GM12872 (cell line): Measurements from ENCODE around the gene KCNK2.

Experiments
- CTCF ChIP-seq: IDR thresholded peaks from 3 replicates; pipeline ENCODE4 v1.5.1; 2011; ENCODE audit warnings: low read depth, mild to moderate bottlenecking, low read length, moderate library complexity; ENCODE audit not compliant: insufficient read depth

The KCNK2 gene

GRCh38 chr1:215115760-215116159 is 33.2 kb downstream of the KCNK2 start:
- TF ChIP-seq CTCF = no peak

- no peak for TF ChIP-seq CTCF
Measured at GRCh38 chr1:215118081-215118480, 35.5 kb downstream of the KCNK2 start.

DNA sequence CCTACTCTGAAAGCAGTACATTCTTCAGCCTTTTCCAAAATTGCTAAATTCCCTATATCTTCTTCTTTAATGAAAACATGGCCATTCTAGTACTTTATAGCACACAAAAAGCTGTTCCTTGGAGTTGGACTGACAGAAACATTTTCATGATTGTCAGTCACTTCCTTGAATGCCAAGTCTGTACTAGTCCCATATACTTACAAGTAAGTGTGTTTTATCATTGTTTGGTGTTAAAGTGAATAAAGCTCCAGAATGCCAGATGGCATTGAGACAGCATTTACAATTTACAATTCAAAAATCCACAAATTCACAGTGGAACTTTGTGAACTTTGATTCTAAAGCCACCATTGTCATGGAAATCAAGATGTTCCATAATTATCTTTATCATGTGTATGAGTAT is 36.5 kb downstream of the KCNK2 start:
- no peak for TF ChIP-seq CTCF

DNA sequence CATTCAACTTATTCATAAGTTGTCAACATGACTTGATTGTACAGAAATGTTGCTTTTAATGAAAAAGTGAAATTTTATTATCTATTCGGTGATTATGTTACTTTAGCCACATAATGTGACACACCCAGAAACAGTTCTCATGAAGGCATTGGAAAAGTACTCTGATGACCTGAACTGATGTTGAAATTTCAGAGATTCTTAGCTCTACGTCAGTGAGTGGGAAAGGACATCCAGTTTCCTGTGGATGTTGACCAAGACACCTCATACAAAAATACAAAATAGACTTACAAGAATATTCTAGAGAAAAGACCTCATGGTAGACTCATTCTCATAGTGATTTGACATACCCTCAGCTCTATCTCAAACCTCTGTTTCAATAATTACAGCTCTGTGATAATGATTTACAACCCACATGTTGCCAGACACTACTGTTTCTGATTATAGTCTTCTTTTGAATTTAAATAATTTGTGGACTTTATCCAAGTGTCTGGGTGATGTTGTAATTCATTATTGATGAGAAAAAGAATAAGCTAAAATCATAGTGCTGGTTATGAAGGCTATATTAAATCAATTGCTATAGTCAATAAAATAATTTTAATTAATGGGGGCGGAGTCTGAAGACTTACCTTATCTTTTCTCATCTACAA is 37.3 kb downstream of the KCNK2 start:
- no peak for TF ChIP-seq CTCF

DNA sequence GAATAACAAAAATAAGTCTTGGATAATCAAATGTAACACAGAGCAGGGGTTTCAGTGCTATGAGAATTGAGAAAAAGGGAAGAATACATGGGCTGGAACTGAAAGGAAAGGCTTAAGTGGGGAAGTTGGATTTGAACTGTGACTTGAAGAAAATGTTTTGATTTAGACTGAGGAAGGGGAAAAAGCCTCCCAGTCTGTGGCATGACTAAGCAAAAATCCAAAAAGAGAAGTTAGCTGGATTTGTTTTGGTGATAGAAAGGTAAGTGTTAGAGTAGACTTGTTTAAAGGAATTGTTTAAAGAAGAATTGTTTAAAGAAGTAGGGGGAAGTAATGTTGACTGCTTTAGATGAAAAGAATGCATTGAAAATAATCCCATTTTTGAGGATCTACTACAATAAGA is 46.0 kb downstream of the KCNK2 start:
- no peak for TF ChIP-seq CTCF

GRCh38 chr1:215131291-215131690 is 48.8 kb downstream of the KCNK2 start:
- TF ChIP-seq CTCF = no peak

DNA sequence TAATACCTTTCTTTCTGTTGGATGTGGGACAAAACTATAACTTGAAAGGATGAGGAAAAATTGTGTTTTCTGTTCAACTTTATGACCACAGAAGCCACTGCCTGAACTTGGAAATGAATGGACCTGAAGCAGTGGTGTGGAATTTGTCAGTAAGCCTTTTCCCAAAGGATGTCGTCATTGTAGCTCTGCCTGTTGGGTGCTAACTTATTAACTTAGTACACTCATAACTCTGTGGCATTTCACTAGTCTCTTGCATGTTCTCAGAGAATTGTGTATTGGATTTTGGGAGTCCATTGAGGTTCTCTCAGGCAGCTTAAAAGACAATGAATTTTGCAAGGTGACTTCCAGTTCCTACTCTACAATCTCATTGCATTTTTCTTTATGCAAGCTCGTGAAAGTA is 49.6 kb downstream of the KCNK2 start:
- TF ChIP-seq CTCF = no peak

GRCh38 chr1:215133532-215133931 is 51.0 kb downstream of the KCNK2 start:
- TF ChIP-seq CTCF = no peak
